ENCODE results near the gene LRRC41. TPM values are rescaled to one million over a fixed set of nuclear protein-coding genes. Genes with fewer than 3 reads are reported as not detected.

Gene LRRC41
- total and polyA plus RNA-seq, 4 donors = 22.0 to 58.4 (median 27.7) TPM

- TF ChIP-seq REST (IDR thresholded peaks at IDR 0.05) (no peak), ATF3 (IDR thresholded peaks at IDR 0.05) (no peak), RAD21 (IDR thresholded peaks at IDR 0.05) (no peak)
Observed at GRCh38 chr1:46256523-46256922, 46.9 kb downstream of the LRRC41 start (continued).

GRCh38 chr1:46254668-46255067 lies 48.7 kb downstream of the LRRC41 start:
- H3K4me1 ChIP-seq (ENCODE audit: control insufficient read depth in 4 of 4, insufficient read depth in 4 of 4, low read length in 3 of 4) = no peaks in the 10 kb centered on the region
- H3K27ac ChIP-seq (ENCODE audit: low read depth in 1 of 2, low read length in 2 of 2) = no peak overlapping the region
- H3K27me3 ChIP-seq (ENCODE audit: control insufficient read depth in 4 of 4, insufficient read depth in 4 of 4, low read length in 3 of 4) = no peaks in the 10 kb centered on the region
- no peaks in the 10 kb centered on the region for H3K36me3 ChIP-seq (ENCODE audit: control insufficient read depth in 4 of 4, insufficient read depth in 3 of 4, low read depth in 1 of 4, low read length in 3 of 4)
- H3K9me3 ChIP-seq (ENCODE audit: control insufficient read depth in 4 of 4, low read length in 3 of 4) = no peaks in the 10 kb centered on the region
- H3K9ac ChIP-seq (ENCODE audit: low read depth in 1 of 2, low read length in 2 of 2) = no peak overlapping the region
- no peak for DNase-seq (ENCODE audit: low spot score)
- no peak for TF ChIP-seq RXRA (IDR thresholded peaks at IDR 0.05)
- no peak for TF ChIP-seq CTCF (IDR thresholded peaks at IDR 0.05; ENCODE audit: low read depth, low read length, missing input control)
- no peak for TF ChIP-seq SP1 (IDR thresholded peaks at IDR 0.05)
- no peak for TF ChIP-seq MAX (IDR thresholded peaks at IDR 0.05)
- no peak for TF ChIP-seq YY1 (IDR thresholded peaks at IDR 0.05)
- no peak for TF ChIP-seq FOXA2 (IDR thresholded peaks at IDR 0.05)
- TF ChIP-seq ATF3 (IDR thresholded peaks at IDR 0.05) = no peak
- TF ChIP-seq REST (IDR thresholded peaks at IDR 0.05) = no peak
- H3K4me3 ChIP-seq (ENCODE audit: low read depth in 1 of 3, low read length in 3 of 3) = no peak overlapping the region
- WGBS = 95% methylated on average over 5 of the region's 5 CpGs

Data from liver (tissue), 9 donors.